CD4-positive, alpha-beta T cell treated with Interleukin-4 for 4 hours (primary cell): Measurements from ENCODE around the gene SERHL2.
"Not testable (repeated sequence)": the region's sequence is repeated elsewhere in the genome, so short reads cannot be mapped to it uniquely, and the experiment has no call there.

Source experiments
- DNase-seq: peaks from one replicate; pipeline ENCODE4 v3.0.0-alpha.2; 2020

SERHL2 gene

GRCh38 chr22:42536166-42536565, 17.6 kb upstream of the SERHL2 start:
- DNase-seq = no peak

- not testable (repeated sequence) for DNase-seq
Measured at GRCh38 chr22:42536634-42537033, 17.1 kb upstream of the SERHL2 start.

- not testable (repeated sequence) for DNase-seq
Measured at GRCh38 chr22:42537199-42537831, 16.4 kb upstream of the SERHL2 start.

- DNase-seq = not testable (repeated sequence)
Measured at GRCh38 chr22:42539236-42539771, 14.5 kb upstream of the SERHL2 start.

- no peak for DNase-seq
Measured at GRCh38 chr22:42544686-42545085, 9.1 kb upstream of the SERHL2 start.

DNA sequence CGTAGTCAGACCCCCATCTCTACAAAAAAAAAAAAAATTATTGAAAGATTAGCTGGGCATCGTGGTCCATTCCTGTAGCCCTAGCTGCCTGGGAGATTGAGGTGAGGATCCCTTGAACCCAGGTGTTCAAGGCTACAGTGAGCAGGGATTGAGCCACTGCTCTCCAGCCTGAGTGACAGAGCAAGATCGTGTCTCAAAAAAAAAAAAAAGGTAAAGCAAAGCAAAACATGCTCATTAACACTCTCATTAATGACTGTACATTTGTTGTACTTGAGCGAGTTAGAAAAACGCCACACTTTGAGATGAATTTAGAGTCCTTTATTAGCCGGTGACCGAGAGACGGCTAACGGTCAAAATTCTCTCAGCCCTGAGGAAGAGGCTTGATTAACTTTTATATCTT, 6.2 kb upstream of the SERHL2 start:
- DNase-seq = no peak

DNA sequence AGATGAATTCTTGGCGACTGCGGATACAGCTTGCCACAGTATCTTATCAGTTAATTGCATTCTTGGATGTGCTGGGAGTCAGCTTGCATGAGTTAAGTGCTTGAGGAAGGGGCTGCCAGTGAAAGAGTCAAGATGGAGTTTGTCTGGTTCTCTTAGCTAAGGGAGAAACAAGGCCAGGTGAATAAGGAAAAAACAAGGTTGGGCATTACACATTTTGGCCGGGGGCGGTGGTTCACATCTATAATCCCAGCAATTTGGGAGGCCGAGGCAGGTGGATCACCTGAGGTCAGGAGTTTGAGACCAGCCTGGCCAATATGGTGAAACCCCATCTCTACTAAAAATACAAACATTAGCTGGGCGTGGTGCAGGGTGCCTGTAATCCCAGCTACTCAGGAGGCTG, 5.6 kb upstream of the SERHL2 start:
- DNase-seq = not testable (repeated sequence)

- DNase-seq = no peak
Measured at GRCh38 chr22:42548597-42549330, 5.0 kb upstream of the SERHL2 start.

DNA sequence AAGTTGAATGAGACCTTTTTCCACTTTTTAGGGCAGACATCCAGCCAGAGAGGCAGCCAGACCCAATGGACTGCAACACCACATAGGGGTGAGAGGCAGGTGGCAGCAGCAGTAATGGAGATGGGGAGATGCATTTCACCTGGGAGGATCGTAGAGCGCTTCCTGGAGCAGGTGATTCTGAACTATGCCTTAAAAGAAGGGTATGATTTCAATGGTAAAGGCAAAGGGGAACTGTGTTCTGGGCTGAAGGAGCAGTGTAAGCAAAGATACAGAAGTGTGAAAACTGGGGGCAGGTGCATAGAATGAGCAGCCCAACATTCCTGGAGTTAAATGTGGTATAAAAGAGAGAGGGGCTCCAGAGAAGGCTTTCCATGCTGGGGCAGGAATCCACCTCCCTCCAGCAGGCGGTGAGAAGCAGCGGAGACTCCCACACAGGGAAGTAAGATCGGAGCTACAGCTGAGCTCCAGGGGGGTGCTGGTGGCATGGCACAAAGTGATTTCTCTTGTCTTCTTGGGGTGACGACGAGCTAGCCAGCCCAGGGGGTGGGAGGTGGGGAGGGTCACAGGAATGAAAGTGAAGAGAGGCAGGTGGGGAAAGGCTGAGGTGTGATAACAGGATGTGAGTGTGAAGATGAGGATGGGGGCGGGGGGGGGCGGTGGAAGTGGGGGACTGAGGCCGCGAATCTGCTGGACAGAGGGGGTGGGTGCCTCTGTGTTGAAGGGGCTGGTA, 4.3 kb upstream of the SERHL2 start:
- DNase-seq = no peak

- DNase-seq = not testable (repeated sequence)
Measured at GRCh38 chr22:42552294-42552647, 1.5 kb upstream of the SERHL2 start.

DNA sequence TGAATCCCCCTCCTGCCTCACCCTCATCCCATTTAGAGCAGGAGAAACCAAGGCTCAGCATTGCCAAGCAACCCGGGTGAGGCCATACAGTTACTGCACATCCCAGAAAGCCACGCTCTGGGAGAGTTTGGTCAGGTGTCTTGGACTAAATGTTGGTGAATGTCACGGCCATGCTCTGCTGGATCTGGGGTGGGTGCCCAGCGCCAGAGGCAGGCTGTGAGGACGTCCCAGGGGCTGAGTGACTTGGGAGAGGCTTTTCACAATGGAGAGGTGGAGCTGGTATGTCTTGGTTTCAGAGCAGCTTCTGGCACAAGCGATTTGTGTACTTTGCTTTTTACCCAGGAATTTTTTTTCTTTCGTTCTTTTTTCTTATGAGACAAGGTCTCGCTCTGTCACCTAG, 6.6 kb downstream of the SERHL2 start:
- no peak for DNase-seq

- DNase-seq = no peak
Measured at GRCh38 chr22:42560781-42561180, 7.0 kb downstream of the SERHL2 start.

DNA sequence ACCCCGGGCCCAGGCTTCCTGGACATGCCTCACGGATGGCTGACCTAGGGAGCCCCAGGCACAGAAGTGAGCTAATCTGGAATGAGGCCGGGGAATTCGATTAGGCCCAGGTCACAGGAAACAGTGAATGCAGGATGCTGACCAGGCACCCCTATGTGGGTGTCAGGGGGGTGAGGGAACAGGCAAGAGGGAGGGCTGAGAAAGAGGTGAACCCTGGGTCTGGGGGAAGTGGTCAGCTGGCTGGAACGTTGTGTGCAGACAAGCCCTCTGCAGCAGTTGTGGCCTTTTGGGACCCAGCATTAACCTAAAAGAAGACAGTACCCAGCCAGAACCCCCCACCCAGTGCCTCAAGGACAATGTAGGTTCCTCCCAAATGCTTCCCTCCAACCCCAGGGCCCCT, 8.1 kb downstream of the SERHL2 start:
- DNase-seq = no peak

GRCh38 chr22:42562279-42562678, 8.5 kb downstream of the SERHL2 start:
- no peak for DNase-seq

DNA sequence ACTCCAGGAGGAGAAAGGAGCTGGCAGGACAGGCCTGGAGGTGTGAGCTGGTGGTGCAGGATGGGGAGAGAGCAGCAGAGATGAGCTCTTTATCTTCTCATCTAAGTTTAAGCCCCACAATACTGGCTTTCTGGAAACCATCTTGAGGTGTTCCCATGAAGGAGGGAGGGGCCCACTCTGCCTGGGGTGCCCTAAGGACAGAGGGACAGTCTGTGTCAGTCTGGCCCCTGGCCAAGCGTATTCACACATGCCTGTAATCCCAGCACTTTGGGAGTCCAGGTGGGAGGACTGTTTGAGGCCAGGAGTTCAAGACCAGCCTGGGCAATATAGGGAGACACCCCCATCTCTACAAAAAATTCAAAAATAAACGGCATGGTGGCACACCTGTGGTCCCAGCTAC, 8.9 kb downstream of the SERHL2 start:
- DNase-seq = no peak

GRCh38 chr22:42563943-42564342, 10.2 kb downstream of the SERHL2 start:
- DNase-seq = not testable (repeated sequence)

- DNase-seq = no peak
Measured at GRCh38 chr22:42564699-42565098, 10.9 kb downstream of the SERHL2 start.

GRCh38 chr22:42565956-42566355, 12.2 kb downstream of the SERHL2 start:
- DNase-seq = no peak

- not testable (repeated sequence) for DNase-seq
Measured at GRCh38 chr22:42567950-42568349, 14.2 kb downstream of the SERHL2 start.

- DNase-seq = not testable (repeated sequence)
Measured at GRCh38 chr22:42570580-42570979, 16.8 kb downstream of the SERHL2 start.

DNA sequence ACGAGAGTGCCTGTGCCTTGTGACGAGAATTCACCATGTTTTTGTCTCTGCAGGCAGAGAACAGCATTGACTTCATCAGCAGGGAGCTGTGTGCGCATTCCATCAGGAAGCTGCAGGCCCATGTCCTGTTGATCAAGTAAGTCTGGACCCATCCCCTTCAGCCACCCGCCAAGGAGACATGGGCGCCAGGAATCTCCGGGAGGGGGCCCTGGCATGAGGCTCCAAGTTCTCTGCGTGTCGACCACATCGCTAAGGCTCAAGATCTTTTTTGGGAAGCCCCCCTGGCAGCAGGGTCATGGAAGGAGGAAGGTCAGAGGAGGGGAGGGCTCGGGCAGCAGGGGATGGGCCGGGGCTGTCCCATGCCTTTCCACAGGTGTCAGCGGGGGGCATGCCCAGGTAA, 17.3 kb downstream of the SERHL2 start:
- not testable (repeated sequence) for DNase-seq

- DNase-seq = not testable (repeated sequence)
Measured at GRCh38 chr22:42574046-42574445, 20.3 kb downstream of the SERHL2 start.

- not testable (repeated sequence) for DNase-seq
Measured at GRCh38 chr22:42574468-42574867, 20.7 kb downstream of the SERHL2 start.
